Cardiac muscle cell (in vitro differentiated cells and primary cell): ENCODE results near the gene SESN1. TPM values are rescaled to one million over a fixed set of nuclear protein-coding genes. Genes with fewer than 3 reads are reported as not detected.
A peak's percentile ranks its signal among the peaks of the same experiment; 100 is the strongest.

ENCODE experiments used
- DNase-seq, 2 donors: peaks; one replicate each; pipeline versions ENCODE4 v3.0.0 to v3.0.0-alpha.2; 2010 to 2017; ENCODE audit warnings: low read depth in 1 of 2, low spot score in 1 of 2
- H3K27ac ChIP-seq: fragments of 200-600 bp; sonication (generic); 2 replicates; pipeline ENCODE4 v1.5.1; 2016
- H3K27me3 ChIP-seq: fragments of 200-600 bp; sonication (generic); 2 replicates; pipeline ENCODE4 v1.6.0; 2016; ENCODE audit warnings: control low read depth
- H3K36me3 ChIP-seq: fragments of 200-600 bp; sonication (generic); 2 replicates; pipeline ENCODE4 v1.5.1; 2016; ENCODE audit warnings: control low read depth
- H3K4me1 ChIP-seq: fragments of 200-600 bp; sonication (generic); 2 replicates; pipeline ENCODE4 v1.8.1; 2017; ENCODE audit warnings: low read depth, mild to moderate bottlenecking, mixed run types
- H3K4me3 ChIP-seq: fragments of 200-600 bp; sonication (generic); 2 replicates; pipeline ENCODE4 v1.5.1; 2016; ENCODE audit warnings: mild to moderate bottlenecking
- H3K9me3 ChIP-seq: fragments of 200-600 bp; sonication (generic); 2 replicates; pipeline ENCODE4 v1.5.1; 2017; ENCODE audit warnings: low read depth, mild to moderate bottlenecking, control low read depth
- CTCF ChIP-seq: IDR thresholded peaks from 2 replicates; pipeline ENCODE4 v1.5.1; 2012; ENCODE audit warnings: low read depth, mild to moderate bottlenecking, low read length
- polyA plus RNA-seq: library from polyadenylated mRNA; unstranded; fragments of >200 nt; fragmentation: Nextera tagmentation; extraction: Ambion mirVana; gene quantifications from 2 replicates; pipeline ENCODE4 v1.2.1, GENCODE V29; 2016
- total RNA-seq: library from RNA; depleted of rRNA; stranded (reverse); fragments of >200 nt; gene quantifications from 2 replicates; pipeline ENCODE4 v1.2.3, GENCODE V29; 2016

Gene SESN1
- total and polyA plus RNA-seq, 2 experiments from 2014 or later: 16.4 to 21.5 TPM

- Histone ChIP-seq H3K9me3 (no peaks in the 10 kb centered on the region), H3K27me3 (no peaks in the 10 kb centered on the region), H3K27ac (no peak overlapping the region), H3K36me3 (no peaks in the 10 kb centered on the region), H3K4me1 (no peaks in the 10 kb centered on the region), H3K4me3 (no peak overlapping the region)
- DNase-seq: no peak
- no peak for TF ChIP-seq CTCF
Observed at GRCh38 chr6:108955329-108955949, 139.2 kb downstream of the SESN1 start.

GRCh38 chr6:108953681-108954080 is 141.0 kb downstream of the SESN1 start:
- Histone ChIP-seq H3K27me3 (no peaks in the 10 kb centered on the region), H3K4me3 (no peak overlapping the region), H3K27ac (no peak overlapping the region), H3K9me3 (no peaks in the 10 kb centered on the region), H3K4me1 (no peaks in the 10 kb centered on the region), H3K36me3 (no peaks in the 10 kb centered on the region)
- no peak for TF ChIP-seq CTCF
- DNase-seq: peak in 1 of 2 donors; percentile 33

DNA sequence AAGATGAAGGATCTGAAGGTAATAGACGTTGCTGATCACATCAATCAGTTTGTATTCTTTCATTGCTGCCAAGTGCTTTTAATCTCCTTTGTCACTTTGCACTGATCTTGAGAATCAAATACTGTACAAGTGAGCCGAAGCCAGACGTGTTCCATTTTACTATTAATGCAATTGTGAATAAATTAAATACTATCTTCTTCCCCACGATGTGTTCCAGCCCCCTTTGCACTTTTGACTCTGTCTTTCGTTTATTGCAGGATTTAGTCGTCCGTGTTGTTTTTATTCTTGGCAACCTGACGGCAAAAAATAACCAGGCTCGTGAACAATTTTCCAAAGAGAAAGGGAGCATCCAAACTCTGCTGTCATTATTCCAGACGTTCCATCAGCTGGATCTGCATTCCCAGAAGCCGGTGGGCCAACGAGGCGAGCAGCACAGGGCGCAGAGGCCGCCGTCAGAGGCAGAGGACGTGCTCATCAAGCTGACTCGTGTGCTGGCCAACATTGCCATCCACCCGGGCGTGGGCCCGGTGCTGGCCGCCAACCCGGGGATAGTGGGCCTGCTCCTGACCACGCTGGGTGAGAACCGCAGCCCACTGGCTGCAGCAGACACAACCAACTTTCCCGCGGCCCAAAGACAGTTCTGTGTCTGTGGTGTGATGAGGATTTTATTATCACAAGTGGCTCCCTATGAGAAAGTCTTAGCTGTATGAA is 141.7 kb downstream of the SESN1 start:
- H3K4me1 ChIP-seq: no peaks in the 10 kb centered on the region
- no peaks in the 10 kb centered on the region for H3K27me3 ChIP-seq
- no peaks in the 10 kb centered on the region for H3K9me3 ChIP-seq
- H3K36me3 ChIP-seq: no peaks in the 10 kb centered on the region
- DNase-seq: no peak
- H3K27ac ChIP-seq: no peak overlapping the region
- no peak overlapping the region for H3K4me3 ChIP-seq
- TF ChIP-seq CTCF: no peak

DNA sequence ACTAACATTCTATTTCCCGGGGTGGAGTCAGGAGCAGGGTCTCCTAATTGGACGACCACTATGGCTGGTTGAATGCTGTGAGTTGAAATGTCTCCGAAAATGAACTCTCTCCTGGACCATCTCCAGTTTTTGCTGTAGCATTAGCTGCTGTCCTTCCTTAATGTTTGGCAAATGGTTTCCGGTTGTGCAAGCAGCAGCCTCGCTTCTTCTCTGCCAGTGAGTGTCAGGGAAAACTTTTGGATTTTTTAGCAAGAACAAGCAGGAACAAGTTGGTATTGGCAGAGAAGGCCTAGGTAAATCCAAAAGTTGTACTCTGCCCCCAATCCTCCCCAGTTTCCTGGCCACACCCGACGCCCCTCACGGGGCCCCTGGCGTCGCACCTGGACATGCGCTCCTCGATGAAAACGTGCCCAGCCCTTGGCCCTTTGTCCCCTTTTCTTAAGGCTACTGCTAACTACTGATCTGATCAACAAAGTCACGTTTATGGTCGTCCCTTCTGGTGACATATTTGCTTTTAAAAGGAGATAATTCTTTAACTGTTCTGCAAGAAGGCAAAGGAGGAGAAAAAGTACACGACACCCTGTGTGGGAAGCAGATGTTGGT is 143.2 kb downstream of the SESN1 start:
- no peak overlapping the region for H3K4me3 ChIP-seq
- no peaks in the 10 kb centered on the region for H3K36me3 ChIP-seq
- peak in 1 of 2 donors; percentile 75 for DNase-seq
- H3K4me1 ChIP-seq: peaks cover 3% of the 10 kb centered on the region
- H3K9me3 ChIP-seq: no peaks in the 10 kb centered on the region
- TF ChIP-seq CTCF: no peak
- no peaks in the 10 kb centered on the region for H3K27me3 ChIP-seq
- H3K27ac ChIP-seq: no peak overlapping the region

- no peak overlapping the region for H3K27ac ChIP-seq
Observed at GRCh38 chr6:108948181-108948661, 146.4 kb downstream of the SESN1 start.

More at GRCh38 chr6:108948181-108948661, 146.4 kb downstream of the SESN1 start:
- no peaks in the 10 kb centered on the region for H3K27me3 ChIP-seq
- H3K4me3 ChIP-seq: no peak overlapping the region
- H3K36me3 ChIP-seq: no peaks in the 10 kb centered on the region
- H3K9me3 ChIP-seq: no peaks in the 10 kb centered on the region
- peaks cover 15% of the 10 kb centered on the region for H3K4me1 ChIP-seq
- DNase-seq: no peak
- TF ChIP-seq CTCF: no peak
